HG03108 (cell line): ENCODE measurements around the gene RBM24.

Experiments used
- ATAC-seq: cut with Tn5 transposase; IDR thresholded peaks from one replicate; pipeline ENCODE4 v1.9.1; 2021; ENCODE audit warnings: moderate library complexity; ENCODE audit not compliant: unreplicated experiment

RBM24 gene

DNA sequence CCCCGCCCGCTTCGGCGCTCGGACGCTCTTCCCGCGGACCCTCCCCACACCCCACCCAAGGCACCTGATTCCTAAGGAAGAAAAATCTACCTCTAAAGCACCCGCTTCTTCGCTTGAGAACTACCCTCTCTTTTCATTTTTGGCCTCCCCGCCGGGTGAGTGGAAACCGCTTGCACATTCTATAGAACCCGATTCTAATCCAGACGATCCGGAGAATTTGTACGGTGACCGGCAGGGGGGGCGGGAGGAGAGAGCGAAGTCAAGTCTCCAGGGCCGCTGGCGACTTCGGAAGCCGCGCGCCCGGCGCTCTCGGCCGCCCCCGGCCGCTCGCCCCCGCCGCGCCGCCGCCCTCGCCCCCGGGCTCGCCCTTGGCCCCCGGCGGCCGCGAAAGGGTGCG is at the start of gene RBM24:
RBM24 (plus strand) TSS at position 262 of the 397 bp plus-strand sequence. CDS start 221 bp downstream, outside the sequence.
- ATAC-seq = no peak

DNA sequence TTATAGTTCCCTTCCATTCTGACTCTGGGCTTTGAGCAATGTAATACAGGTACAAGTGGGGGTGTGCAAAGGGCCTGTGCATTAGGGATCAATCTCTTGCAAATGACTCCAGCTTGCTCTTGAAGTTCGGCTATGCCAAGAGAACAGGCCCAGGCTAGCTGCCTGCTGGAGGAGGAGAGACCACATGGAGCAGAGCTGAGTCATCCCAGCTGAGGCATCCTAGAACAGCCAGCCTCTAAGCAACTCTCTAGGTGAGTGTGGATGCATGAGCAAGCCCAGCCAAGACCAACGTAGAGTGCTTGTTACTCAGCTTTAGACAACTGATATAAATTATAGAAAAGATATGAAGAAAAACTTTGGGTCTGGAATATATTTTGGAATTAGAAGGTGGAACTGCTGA is 47.6 kb upstream of the RBM24 start:
- no peak for ATAC-seq

DNA sequence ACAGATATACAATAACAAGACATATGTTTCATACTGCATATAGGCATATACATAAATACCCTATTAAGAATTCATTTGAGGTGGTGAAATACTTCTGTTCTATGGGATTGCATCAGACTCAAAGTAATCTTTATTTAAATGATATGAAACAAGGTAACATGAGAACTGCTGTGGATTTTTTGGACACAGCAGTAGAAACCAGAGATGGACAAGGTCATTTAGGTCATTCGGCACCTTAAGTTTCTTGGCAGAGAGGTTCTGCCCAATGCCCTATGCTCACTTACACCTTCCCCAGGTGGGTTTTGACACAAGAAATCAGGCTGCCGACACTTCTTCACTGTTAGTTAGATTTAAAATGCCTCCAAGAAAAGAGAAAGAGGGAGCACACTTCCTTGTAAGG is 43.9 kb upstream of the RBM24 start:
- ATAC-seq = no peak

DNA sequence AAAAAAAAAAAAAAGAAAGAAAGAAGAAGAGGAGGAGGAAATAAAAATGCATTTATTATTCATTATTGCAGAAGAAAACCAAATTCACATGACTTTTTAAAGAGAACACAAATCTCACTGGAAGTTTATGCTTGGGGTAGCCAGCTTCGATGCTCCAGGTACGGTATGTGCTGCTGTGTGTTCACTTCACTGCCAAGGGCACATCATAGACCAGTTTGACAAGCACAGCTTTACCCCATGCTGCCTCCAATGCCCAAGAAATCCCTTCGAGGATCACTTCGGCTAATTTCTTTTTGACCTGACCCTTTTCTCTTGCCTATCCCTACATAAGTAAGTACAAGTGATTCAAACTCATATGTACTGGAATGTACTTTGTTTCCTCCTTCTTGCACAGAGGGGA is 41.9 kb upstream of the RBM24 start:
- ATAC-seq = no peak

DNA sequence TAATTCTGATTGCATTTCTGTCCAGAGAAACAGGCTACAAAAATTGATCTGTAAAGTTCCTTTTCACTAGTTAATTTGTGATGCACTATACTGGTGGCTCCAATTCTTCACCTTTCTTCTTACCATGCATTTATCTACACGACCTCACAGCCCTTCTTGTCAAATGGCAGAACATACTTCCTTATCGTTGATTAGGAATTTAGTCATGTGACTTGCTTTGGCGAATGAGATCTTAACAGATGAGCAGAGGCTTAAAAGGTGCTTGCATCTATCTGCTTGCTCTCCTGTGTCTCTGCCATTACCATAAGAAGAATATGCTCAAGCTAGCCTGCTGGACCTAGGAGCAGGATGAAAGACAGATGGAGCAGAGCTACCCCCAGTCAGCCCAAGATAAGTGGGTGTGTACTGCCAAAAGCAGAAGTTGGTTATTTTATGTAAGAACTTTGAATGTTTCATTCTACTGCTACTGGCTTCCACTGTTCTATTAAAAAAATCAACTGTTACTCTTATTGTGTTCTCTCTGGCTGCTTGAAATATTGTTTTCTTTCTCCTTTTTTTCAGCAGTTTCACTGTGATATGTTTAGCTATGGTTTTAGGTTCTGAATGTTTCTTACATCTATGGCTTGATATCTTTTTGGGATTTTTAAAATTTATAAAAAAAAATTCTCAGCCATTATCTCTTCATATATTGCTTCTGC is 40.2 kb upstream of the RBM24 start:
- no peak for ATAC-seq

DNA sequence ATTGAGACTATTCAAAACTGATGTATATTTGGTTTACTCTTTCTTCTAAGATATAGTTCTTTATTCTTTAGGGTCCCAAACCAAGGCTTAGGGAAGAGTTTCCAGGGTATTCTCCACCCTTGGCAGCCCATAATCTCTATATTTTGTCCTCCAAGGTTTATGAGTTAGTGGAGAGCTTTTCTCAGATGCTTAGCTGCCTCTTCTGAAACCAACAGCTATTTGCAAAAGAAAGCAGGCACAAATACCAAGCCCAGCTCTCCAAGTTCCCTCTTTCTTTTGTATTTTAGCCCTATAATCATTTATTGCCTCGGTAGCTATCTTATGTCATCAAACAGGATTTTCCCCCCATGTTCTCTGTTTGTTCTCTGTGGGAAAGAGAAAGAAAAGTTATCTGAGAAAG is 39.1 kb upstream of the RBM24 start:
- no peak for ATAC-seq

DNA sequence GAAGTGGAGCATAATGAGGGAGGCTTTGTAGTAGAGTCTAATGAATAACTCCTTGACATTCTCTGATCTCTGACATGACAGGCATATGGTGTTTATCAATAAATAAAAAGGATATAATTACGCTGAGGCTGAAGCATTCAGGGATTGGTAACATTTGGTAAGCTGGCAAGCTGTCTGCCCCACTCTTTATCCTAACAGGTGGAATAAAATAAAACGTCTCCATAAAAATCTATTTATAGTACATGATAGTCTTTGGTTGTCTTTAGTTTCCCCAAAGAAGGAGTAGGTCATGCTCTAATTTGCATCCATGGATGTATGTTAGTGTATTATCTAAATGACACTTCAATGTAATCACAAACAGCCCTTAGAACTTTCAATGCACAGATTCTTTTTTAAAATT is 30.9 kb upstream of the RBM24 start:
- ATAC-seq = no peak

DNA sequence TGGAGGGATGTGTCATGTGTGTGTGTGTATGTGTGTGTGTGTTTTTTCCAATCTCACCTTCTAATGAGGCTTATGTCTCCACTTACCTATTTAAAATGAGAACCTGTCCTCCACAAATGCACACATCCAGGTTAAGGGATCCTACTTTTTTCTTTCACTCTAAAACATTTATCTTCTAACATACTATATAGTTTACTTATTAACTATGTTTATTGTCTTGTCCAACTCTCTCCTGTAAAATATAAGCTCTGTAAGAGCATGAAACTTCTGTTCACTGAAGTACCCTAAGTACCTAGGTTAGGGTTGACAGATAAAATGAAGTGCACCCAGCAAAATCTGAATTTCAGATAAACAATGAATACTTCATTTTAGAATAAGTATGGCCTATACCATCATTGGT is 29.2 kb upstream of the RBM24 start:
- ATAC-seq = no peak

DNA sequence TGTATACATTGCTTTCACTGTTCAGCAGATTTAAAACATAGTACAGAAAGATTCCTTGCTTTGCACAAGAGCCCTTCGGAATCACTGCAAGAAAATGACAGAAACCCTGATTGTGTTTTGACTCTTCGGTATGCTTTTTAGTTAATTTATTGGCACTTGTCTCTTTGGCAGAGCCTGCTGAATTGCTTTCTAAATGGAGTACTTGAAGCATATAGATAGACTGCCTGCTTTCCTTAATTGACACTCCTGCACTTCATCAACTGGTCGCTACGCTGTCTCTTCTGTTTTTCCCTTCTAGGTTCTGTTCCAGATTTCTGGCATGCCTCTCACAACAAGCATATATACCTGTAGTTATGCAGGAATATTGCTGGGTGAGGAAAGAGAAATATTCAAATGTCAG is 22.4 kb upstream of the RBM24 start:
- ATAC-seq = no peak

DNA sequence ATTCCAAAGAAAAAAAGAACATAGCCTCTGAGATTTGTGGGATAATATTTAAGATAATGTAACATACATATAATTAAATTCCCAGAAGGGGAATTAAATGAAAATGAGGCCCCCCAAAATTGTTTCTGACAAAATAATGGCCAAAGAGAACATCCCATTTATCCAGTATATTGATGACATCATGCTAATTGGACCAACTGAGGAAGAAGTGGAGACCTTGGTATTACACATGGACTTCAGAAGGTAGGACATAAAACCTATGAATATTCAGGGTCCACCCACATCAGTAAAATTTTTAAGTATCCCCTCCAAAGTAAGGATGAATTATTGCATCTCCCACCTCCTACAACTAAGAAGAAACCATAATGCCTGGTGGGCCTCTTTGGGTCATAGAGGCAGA is 15.6 kb upstream of the RBM24 start:
- ATAC-seq = no peak

DNA sequence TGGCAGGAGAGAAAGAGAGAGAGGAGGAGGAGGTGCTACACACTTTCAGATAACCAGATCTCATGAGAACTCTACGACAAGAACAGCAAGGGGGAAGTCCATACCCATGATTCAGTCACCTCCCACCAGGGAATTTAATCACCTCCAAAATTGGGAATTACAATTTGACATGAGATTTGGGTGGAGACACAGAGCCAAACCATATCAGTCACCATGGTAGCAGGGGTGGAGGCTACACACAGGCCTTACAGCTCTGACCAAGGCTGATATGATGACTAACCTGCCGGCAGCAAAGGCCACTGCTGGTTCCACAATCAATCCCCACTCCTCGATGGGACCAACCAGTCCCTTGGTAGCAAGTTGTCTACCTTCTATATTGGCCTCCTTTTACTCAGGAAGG is 13.6 kb upstream of the RBM24 start:
- no peak for ATAC-seq

DNA sequence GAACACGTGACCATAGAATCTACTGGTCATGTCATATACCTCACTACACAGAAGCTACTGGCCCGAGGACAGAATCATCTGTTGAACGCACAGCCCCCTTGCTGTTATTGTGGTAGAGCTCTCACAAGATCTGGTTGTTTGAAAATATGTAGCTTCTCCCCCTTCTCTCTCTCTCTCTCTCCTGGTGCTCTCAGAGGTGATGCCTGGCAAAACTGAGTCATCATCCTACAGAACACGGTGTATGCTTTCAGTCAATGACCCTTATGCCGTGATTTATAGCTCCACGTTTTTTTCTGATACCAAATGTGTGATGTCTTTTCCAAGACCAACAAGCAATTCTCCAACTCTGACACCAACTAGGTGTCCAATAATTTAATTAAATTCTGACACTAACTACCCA is 13.0 kb upstream of the RBM24 start:
- no peak for ATAC-seq

DNA sequence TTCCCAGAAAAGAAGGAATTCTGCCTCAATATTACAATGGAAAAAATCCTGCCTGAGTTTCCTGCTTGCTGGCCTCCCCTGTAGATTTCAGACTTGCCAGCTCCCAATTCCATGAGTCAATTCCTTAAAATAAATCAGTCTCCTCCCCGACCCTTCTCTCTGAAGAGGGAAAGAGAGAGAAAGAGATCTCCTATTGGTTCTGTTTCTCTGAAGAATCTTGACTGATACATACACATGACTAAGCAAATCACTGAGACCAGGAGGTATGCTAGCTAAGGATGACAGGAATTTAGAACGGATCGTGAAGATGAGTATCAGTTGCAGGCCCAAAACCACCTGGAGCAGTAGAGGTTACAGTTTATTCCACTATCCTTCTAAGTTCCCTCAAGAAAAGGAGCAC is 11.3 kb upstream of the RBM24 start:
- ATAC-seq = no peak

DNA sequence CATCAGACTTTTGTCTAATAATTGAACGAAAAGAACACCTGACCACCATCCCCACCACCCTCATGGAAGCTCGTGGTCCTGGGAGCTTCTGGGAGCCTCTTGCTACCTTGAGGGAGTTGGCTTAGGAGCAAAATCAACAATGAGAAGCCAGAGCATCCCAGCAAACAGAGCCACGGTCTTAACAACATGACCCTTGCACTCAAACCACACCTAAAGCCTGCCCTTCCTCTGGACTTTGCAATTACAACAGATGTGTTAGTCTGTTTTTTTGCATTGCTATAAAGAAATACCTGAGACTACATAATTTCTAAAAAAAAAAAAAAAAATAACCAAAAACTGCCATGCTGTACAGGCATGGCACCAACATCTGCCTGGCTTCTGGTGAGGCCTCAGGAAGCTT is 9.5 kb upstream of the RBM24 start:
- ATAC-seq = no peak

DNA sequence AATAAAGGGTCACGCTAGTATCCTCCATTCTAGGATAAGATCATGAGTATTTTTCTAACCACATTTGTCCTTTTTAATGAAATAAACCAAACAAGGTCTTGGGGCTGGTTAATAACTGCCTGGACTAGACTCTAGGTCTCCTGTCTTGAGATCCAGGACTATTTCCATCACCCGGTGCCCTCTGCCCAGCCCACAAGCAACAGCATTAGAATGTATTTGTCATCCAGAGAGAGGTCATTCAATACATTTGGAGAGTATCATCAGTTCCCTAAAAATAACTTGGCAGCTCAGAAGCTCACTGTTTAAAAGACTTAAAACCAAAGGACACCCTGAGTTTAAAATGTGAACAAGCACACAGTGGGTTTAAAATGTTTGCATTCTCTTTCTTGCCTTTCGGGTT is 4.4 kb upstream of the RBM24 start:
- ATAC-seq = no peak

DNA sequence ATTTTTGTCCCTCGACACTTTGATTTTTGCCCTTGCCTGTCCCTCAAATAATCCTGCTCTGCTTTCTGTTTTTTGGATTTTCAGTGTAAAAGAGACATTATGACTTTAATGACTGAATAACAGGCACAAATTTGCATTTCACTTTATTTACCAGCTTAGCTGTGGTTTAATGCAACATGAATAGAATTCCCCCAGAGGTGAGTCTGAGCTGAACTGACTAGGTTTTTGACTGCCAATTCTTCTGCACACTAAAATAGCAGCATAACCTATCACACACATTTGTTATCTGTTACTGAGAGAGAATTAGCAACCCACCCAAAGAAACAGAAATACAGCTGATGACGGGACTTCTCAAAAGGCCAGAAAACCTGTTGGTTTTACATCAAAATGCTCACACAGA is 3.9 kb upstream of the RBM24 start:
- ATAC-seq = no peak

DNA sequence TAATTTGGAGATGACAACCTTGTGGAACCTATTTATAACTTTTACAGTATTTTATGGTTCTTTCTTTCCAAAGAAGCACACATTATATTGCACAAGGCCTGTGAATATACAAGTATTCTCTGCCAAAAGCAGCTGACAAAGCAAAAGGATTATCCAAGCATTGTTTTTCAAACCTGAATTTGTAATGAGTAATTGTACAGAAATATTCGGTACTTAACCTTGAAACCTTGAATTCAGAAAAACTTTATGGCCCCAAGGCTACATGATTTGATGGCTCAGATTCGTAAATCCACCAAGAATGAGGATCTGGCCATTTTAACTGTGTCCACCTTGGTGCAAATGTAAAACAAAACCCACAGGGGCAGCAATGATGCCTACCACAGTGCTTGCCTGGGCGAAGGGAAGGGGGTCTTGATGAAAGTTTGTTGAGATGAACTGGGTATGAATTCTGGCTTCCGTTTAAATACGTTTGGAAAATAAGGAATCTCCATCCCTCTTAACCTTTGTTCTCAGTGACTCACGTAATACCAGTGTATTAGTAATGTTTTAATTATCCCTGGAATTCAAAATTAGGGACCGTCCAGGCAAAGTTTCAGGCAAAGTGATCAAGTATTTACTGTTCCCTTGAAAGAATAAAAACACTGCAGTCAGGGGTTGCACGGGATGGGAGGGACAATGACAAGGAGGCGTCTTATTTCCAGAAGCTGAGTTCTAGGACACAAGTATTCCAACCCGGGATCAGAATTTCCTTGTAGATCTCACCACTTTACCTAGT is 2.7 kb upstream of the RBM24 start:
- ATAC-seq = no peak

DNA sequence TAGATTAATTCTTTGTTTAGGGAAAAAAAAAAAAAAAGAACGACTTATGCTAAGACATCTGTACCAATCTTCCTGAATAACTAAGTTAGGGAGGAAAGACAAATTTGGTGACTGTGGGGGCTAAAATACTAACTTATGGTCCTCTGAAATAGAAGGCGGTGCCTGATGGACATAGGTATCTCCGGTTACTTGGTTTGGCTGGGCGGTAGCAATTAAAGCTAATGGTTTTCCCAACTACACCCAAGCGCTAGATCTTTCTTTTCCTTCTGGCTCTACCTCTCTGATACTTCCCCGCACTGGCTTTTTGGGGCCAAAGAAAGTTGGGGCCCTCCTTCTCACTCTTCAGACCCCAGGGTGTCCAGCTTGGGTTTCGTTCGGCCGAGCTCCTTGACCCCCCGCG is 1.0 kb upstream of the RBM24 start:
- ATAC-seq = no peak

DNA sequence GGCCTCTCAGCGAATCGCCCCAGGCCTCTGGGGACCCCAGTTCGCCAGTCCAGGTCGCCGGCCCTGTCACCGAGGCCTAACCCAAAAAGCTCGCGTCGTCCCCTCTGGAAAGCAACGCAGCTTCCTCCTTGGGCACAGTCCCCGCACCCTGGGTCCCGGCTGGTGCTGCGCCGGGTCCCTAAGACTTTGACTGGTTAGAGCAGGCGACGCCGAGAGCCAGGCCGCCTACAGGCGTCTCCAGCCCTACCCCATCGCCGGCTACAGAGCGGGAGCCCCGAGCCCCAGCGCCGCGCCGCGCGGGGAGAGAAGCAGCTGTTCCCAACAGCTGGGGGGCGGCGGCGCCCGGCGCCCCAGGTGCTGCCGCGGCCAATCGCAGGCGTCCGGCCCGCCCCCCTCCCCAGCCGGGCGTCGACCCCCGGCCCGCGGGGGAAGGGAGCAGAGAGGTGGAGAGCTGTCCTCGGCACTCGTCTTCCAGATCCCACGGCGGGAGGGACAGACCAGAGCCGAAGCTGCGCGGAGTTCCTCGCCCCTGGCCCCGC is 540 bp upstream of the RBM24 start:
- ATAC-seq = no peak

DNA sequence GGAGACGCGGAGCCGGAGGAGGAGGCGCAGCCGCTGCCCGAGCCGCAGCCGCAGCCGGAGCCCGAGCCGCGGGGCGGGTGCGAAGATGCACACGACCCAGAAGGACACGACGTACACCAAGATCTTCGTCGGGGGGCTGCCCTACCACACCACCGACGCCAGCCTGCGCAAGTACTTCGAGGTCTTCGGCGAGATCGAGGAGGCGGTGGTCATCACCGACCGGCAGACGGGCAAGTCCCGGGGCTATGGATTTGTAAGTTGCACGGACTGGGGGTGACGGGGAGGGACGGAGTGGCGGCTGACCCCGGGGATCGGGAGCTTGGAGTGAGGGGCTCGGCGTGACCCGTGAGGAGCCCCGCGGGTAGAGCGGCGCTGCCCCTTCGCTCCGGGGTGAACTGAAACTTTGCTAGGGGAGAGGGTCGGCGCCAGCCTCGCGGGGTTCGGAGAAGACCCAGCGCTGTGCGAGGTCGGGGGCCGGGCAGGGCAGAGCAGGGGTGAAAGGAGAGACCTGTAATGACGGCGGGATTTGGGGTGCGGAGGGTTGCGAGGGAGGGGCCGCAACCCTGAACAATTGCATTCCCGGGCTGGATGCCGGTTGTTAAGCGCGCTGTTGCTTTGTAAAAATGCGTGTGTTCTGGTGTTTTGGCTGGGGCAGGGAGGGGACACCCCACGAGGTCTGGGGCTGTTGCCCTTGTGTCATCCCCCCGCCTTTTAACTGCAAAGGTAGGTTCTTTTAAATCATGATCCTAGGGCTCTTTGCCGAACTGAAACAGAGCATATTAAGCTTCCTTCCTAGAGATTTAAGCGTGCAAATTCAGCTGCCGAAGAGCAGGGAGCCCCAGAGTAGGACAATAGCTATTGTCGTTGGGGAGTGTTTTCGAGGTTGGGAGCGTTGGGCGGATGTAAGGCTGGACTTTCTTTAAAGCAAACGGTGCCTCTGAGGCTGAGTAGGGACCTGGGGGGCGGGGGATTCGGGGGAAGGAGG is 628 bp downstream of the RBM24 start:
- no peak for ATAC-seq

DNA sequence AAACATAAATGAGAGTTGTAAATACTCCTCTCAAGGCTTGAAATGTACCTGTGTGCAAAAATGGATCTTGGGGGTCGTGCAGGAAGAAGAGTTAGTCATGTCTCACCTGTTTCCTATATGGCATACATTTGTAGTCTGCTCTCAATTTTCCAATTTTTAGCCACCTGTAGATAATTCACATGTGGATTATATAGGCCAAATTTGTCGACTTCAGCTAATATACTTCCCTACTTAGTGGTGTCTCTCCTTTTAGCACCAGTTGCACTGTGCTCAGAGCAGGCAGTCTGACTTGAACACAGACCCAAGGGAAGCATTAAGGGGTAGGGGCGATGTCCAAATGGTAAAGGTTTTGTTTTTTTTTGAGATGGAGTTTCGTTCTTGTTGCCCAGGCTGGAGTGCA is 1.9 kb downstream of the RBM24 start:
- ATAC-seq = no peak
